Upper lobe of left lung (tissue), 6 donors: ENCODE measurements around the gene AP5Z1. TPM values are rescaled to one million over a fixed set of nuclear protein-coding genes. Genes with fewer than 3 reads are reported as not detected.

Experiments
- ATAC-seq, 2 donors: fragments of 200-7000 bp; cut with Tn5 transposase; one replicate each; pipeline ENCODE4 v1.9.1; 2022; ENCODE audit warnings: mild to moderate bottlenecking in 2 of 2, moderate library complexity in 2 of 2; ENCODE audit not compliant: low FRiP score in 2 of 2
- DNase-seq, 2 donors: peaks; one replicate each; pipeline ENCODE4 v3.0.0-alpha.2; 2019 to 2020
- H3K27ac ChIP-seq, 4 donors: fragments of 200-600 bp; sonication (generic); one replicate each; pipeline ENCODE4 v1.5.1; 2016 to 2019
- H3K27me3 ChIP-seq, 4 donors: fragments of 200-600 bp; sonication (generic); one replicate each; pipeline ENCODE4 v1.5.1; 2017 to 2019
- H3K36me3 ChIP-seq, 4 donors: fragments of 200-600 bp; sonication (generic); one replicate each; pipeline ENCODE4 v1.5.1; 2016 to 2019
- H3K4me1 ChIP-seq, 4 donors: fragments of 200-600 bp; sonication (generic); one replicate each; pipeline ENCODE4 v1.5.1; 2018 to 2019
- H3K4me3 ChIP-seq, 4 donors: fragments of 200-600 bp; sonication (generic); one replicate each; pipeline ENCODE4 v1.5.1; 2017 to 2019; ENCODE audit warnings: mild to moderate bottlenecking in 2 of 4, moderate library complexity in 1 of 4
- H3K9me3 ChIP-seq, 4 donors: fragments of 200-600 bp; sonication (generic); one replicate each; pipeline ENCODE4 v1.5.1; 2018 to 2019
- CTCF ChIP-seq, 6 experiments: fragments of 450-650 bp in 4 of 6; fragments of 200-600 bp in 2 of 6; sonication (generic) in 2 of 6; IDR thresholded peaks; one replicate each; pipeline ENCODE4 v1.5.1; 2016 to 2019; ENCODE audit warnings: antibody characterized with exemption in 6 of 6
- EP300 ChIP-seq, 4 donors: sonication (generic); formaldehyde crosslinking; IDR thresholded peaks; one replicate each; pipeline ENCODE4 v1.5.1; 2017; ENCODE audit warnings: antibody characterized with exemption in 4 of 4, control low read depth in 2 of 4
- POLR2A ChIP-seq, 4 donors: fragments of 450-650 bp; IDR thresholded peaks; one replicate each; pipeline ENCODE4 v1.5.1; 2016 to 2017; ENCODE audit warnings: antibody characterized with exemption in 4 of 4, mild to moderate bottlenecking in 2 of 4
- POLR2AphosphoS5 ChIP-seq, 2 donors: sonication (generic); formaldehyde crosslinking; IDR thresholded peaks; one replicate each; pipeline ENCODE4 v1.5.1; 2017; ENCODE audit warnings: antibody characterized with exemption in 2 of 2
- WGBS, 2 donors: methylation state at CpG; one replicate each; pipeline ENCODE4 v1.1.5; 2017 to 2018; 5-methylcytosine and 5-hydroxymethylcytosine counted together
- total RNA-seq, 6 donors: library from RNA; depleted of rRNA in 4 of 6; stranded (reverse); fragments of >200 nt in 4 of 6; gene quantifications; one replicate each; pipeline versions ENCODE4 v1.1.0 to v1.2.1, GENCODE V29; 2016 to 2021
- donor health status: DM: no; HTN: no; CAD: no; lungs with moderate emphysema.
- donor health status: DM: no; HTN: yes; CAD: no; lungs with severe emphysema.

AP5Z1 gene
- total RNA-seq = 100 to 1,000 TPM in 1 of 6 donors, 10 to 100 TPM in 5; 23.4 to 152 (median 52.1) TPM

GRCh38 chr7:4775250-4775847 is at the start of gene AP5Z1:
AP5Z1 (plus strand) TSS chr7:4775623; CDS start chr7:4775716, 93 bp downstream.
- peak within 1 kb of the TSS; percentile 93 to 98 (median 96) for H3K27ac ChIP-seq
- ATAC-seq = peak; percentile 96 to 98
- peak within 1 kb of the TSS; percentile 91 to 99 (median 96) for H3K4me3 ChIP-seq
- WGBS, 2 donors = 0 to 2% methylated on average over 9 to 32 of the region's 55 CpGs
- peak; percentile 97 to 98 for DNase-seq
- H3K9me3 ChIP-seq = no peaks in the 10 kb centered on the region
- TF ChIP-seq CTCF (IDR thresholded peaks at IDR 0.05) (peak in 2 of 6 experiments; percentile 21 to 32), EP300 (IDR thresholded peaks at IDR 0.05) (peak in 2 of 4 donors; percentile 9 to 59), POLR2AphosphoS5 (IDR thresholded peaks at IDR 0.05) (peak; percentile 96 to 98), POLR2A (IDR thresholded peaks at IDR 0.05) (peak in 3 of 4 donors; percentile 88 to 97 (median 93))
- peaks cover 0 to 12% (median 3%) of the 10 kb centered on the region in 4 donors for H3K36me3 ChIP-seq
- H3K4me1 ChIP-seq = peaks cover 20 to 33% (median 25%) of the 10 kb centered on the region in 4 donors
- H3K27me3 ChIP-seq = no peaks in the 10 kb centered on the region

GRCh38 chr7:4725850-4726450 is 49.5 kb upstream of the AP5Z1 start:
- no peak for DNase-seq
- WGBS, 2 donors = 30% methylated on average over 15 of the region's 15 CpGs
- peak overlapping the region; percentile 5 to 56 (median 54) for H3K4me3 ChIP-seq
- no peak for ATAC-seq
- H3K36me3 ChIP-seq = peaks cover 0 to 22% (median 12%) of the 10 kb centered on the region in 4 donors
- H3K4me1 ChIP-seq = peaks cover 27 to 49% (median 34%) of the 10 kb centered on the region in 4 donors
- peak overlapping the region; percentile 90 to 94 (median 92) for H3K27ac ChIP-seq
- TF ChIP-seq POLR2AphosphoS5 (IDR thresholded peaks at IDR 0.05) (no peak), EP300 (IDR thresholded peaks at IDR 0.05) (no peak), CTCF (IDR thresholded peaks at IDR 0.05) (no peak), POLR2A (IDR thresholded peaks at IDR 0.05) (no peak)
- H3K27me3 ChIP-seq = no peaks in the 10 kb centered on the region
- no peaks in the 10 kb centered on the region for H3K9me3 ChIP-seq

GRCh38 chr7:4726566-4726965 is 48.9 kb upstream of the AP5Z1 start:
- ATAC-seq (no peak), DNase-seq (no peak)
- TF ChIP-seq EP300 (IDR thresholded peaks at IDR 0.05) = no peak
- TF ChIP-seq POLR2AphosphoS5 (IDR thresholded peaks at IDR 0.05) = no peak
- TF ChIP-seq POLR2A (IDR thresholded peaks at IDR 0.05) = no peak
- no peaks in the 10 kb centered on the region for H3K27me3 ChIP-seq
- H3K36me3 ChIP-seq = peaks cover 0 to 22% (median 12%) of the 10 kb centered on the region in 4 donors
- peaks cover 27 to 52% (median 34%) of the 10 kb centered on the region in 4 donors for H3K4me1 ChIP-seq
- H3K9me3 ChIP-seq = no peaks in the 10 kb centered on the region
- no peak overlapping the region for H3K4me3 ChIP-seq
- 75% methylated on average over 9 of the region's 9 CpGs for WGBS, 2 donors
- H3K27ac ChIP-seq = peak overlapping the region; percentile 90 to 94 (median 92)

GRCh38 chr7:4727914-4728705 is 47.3 kb upstream of the AP5Z1 start:
- Histone ChIP-seq H3K4me3 (no peak overlapping the region), H3K27ac (peak overlapping the region in 3 of 4 donors; percentile 22 to 94 (median 92)), H3K27me3 (no peaks in the 10 kb centered on the region), H3K4me1 (peaks cover 27 to 52% (median 32%) of the 10 kb centered on the region in 4 donors), H3K9me3 (no peaks in the 10 kb centered on the region), H3K36me3 (peaks cover 0 to 9% (median 7%) of the 10 kb centered on the region in 4 donors)
- DNase-seq = no peak
- WGBS, 2 donors = 88 to 92% methylated on average over 12 to 20 of the region's 20 CpGs
- ATAC-seq = no peak
- TF ChIP-seq CTCF (IDR thresholded peaks at IDR 0.05) (no peak), EP300 (IDR thresholded peaks at IDR 0.05) (no peak), POLR2AphosphoS5 (IDR thresholded peaks at IDR 0.05) (no peak), POLR2A (IDR thresholded peaks at IDR 0.05) (no peak)

- Histone ChIP-seq H3K9me3 (no peaks in the 10 kb centered on the region), H3K4me1 (peaks cover 24 to 54% (median 31%) of the 10 kb centered on the region in 4 donors), H3K27me3 (no peaks in the 10 kb centered on the region), H3K4me3 (no peak overlapping the region), H3K27ac (peak overlapping the region in 1 of 4 donors; percentile 2), H3K36me3 (peaks cover 0 to 9% (median 7%) of the 10 kb centered on the region in 4 donors)
- no peak for DNase-seq
- 88 to 91% methylated on average over 11 to 16 of the region's 19 CpGs for WGBS, 2 donors
- ATAC-seq = no peak
- TF ChIP-seq POLR2AphosphoS5 (IDR thresholded peaks at IDR 0.05) = no peak
- no peak for TF ChIP-seq POLR2A (IDR thresholded peaks at IDR 0.05)
- no peak for TF ChIP-seq CTCF (IDR thresholded peaks at IDR 0.05)
Measured at GRCh38 chr7:4729266-4729665, 46.2 kb upstream of the AP5Z1 start.
